ENCODE data around the gene TMEM31.
"Not testable (repeated sequence)": the region's sequence is repeated elsewhere in the genome, so short reads cannot be mapped to it uniquely, and the experiment has no call there.

GRCh38 chrX:103763541-103763940 is 52.8 kb downstream of the TMEM31 start:
- TF ChIP-seq RAD21 (IDR thresholded peaks at IDR 0.05; ENCODE audit: low read length); SIN3A (IDR thresholded peaks at IDR 0.05; ENCODE audit: borderline replicate concordance, low read depth, low read length): not testable (repeated sequence)
